GM12878 (cell line): ENCODE measurements around the gene RGS5. TPM values are rescaled to one million over a fixed set of nuclear protein-coding genes. Genes with fewer than 3 reads are reported as not detected.

ENCODE experiments used
- ATAC-seq: fragments of 200-7000 bp; cut with Tn5 transposase; 3 replicates; pipeline ENCODE4 v1.9.1; 2020; ENCODE audit warnings: mild to moderate bottlenecking, moderate library complexity
- BruUV-seq: library from RNA; stranded (reverse); fragments of 400-500 nt; replicated peaks from 2 replicates; lab custom pipeline; 2021; lab: Mats Ljungman, UMichigan
- CTCF ChIA-PET: fragments of 300-600 bp; sonication (Branson Sonifier 250); formaldehyde crosslinking; extraction: SDS; loops from one replicate; lab custom pipeline; 2021; ENCODE audit warnings: inconsistent platforms; lab: Yijun Ruan, JAX
- POLR2A ChIA-PET: fragments of 350-600 bp; formaldehyde crosslinking; extraction: SDS; loops from one replicate; lab custom pipeline; 2021; ENCODE audit warnings: inconsistent platforms; lab: Charles Lee
- RAD21 ChIA-PET: fragments of 300-600 bp; sonication (Branson Sonifier 250); formaldehyde crosslinking; loops from one replicate; lab custom pipeline; 2023; ENCODE audit warnings: antibody characterized with exemption; ENCODE audit not compliant: unreplicated experiment; lab: Charles Lee
- SMC1A ChIA-PET: fragments of 300-600 bp; sonication (Branson Sonifier 250); formaldehyde crosslinking; loops from one replicate; lab custom pipeline; 2023; ENCODE audit not compliant: unreplicated experiment, uncharacterized antibody; lab: Charles Lee
- DNase-seq: peaks from one replicate; pipeline ENCODE4 v3.0.0-alpha.2; 2011; ENCODE audit warnings: low read depth, low spot score
- FAIRE-seq: peaks from 3 replicates; lab custom pipeline; 2011; peaks lifted over from hg19 to GRCh38; lab: Jason Lieb, UNC
- H2AFZ ChIP-seq: 2 replicates; pipeline ENCODE4 v1.6.0; 2011; ENCODE audit warnings: low read depth, low read length, control low read depth; ENCODE audit not compliant: control insufficient read depth
- H3K27ac ChIP-seq: 2 replicates; pipeline ENCODE4 v1.5.1; 2011; ENCODE audit warnings: control low read depth; ENCODE audit not compliant: control insufficient read depth, insufficient read depth
- H3K27me3 ChIP-seq, 2 experiments: replicated peaks in 1 of 2; 2 replicates each; pipeline versions ENCODE4 v1.6.0 to v1.6.1; 2011; ENCODE audit warnings: low read length in 1 of 2; ENCODE audit not compliant: control insufficient read depth in 2 of 2, insufficient read depth in 2 of 2
- H3K36me3 ChIP-seq, 2 experiments: 2 replicates each; pipeline ENCODE4 v1.5.1; 2011; ENCODE audit warnings: low read length in 1 of 2; ENCODE audit not compliant: control insufficient read depth in 2 of 2, insufficient read depth in 2 of 2
- H3K4me1 ChIP-seq: 2 replicates; pipeline ENCODE4 v1.6.1; 2011; ENCODE audit warnings: mild to moderate bottlenecking, low read length, moderate library complexity, mixed read lengths; ENCODE audit not compliant: control insufficient read depth, insufficient read depth
- H3K4me2 ChIP-seq: 2 replicates; pipeline ENCODE4 v1.6.0; 2011; ENCODE audit warnings: control low read depth; ENCODE audit not compliant: control insufficient read depth, insufficient read depth
- H3K4me3 ChIP-seq: fragments of 200-600 bp; sonication (generic); 2 replicates; pipeline ENCODE4 v1.5.1; 2016
- H3K79me2 ChIP-seq: 2 replicates; pipeline ENCODE4 v1.6.0; 2011; ENCODE audit warnings: low read length; ENCODE audit not compliant: control insufficient read depth, insufficient read depth
- H3K9ac ChIP-seq: 2 replicates; pipeline ENCODE4 v1.8.0; 2011; ENCODE audit warnings: low read length, control low read depth, mixed read lengths; ENCODE audit not compliant: control insufficient read depth, insufficient read depth
- H3K9me3 ChIP-seq: replicated peaks from 3 replicates; pipeline ENCODE4 v1.5.1; 2011; ENCODE audit warnings: mild to moderate bottlenecking, low read length; ENCODE audit not compliant: control insufficient read depth, insufficient read depth
- H4K20me1 ChIP-seq: 2 replicates; pipeline ENCODE4 v1.6.0; 2011; ENCODE audit not compliant: control insufficient read depth, insufficient read depth
- CEBPZ ChIP-seq: fragments of 150-350 bp; IDR thresholded peaks from 2 replicates; pipeline ENCODE4 v1.6.1; 2016; ENCODE audit warnings: low read depth, low read length
- CHD1 ChIP-seq: IDR thresholded peaks from 2 replicates; pipeline ENCODE4 v1.6.1; 2012; ENCODE audit warnings: low read depth, low read length, improper control_type of control experiment
- EZH2 ChIP-seq: IDR thresholded peaks from 2 replicates; pipeline ENCODE4 v1.6.1; 2012; ENCODE audit warnings: low read depth, mild to moderate bottlenecking, control low read depth, inconsistent platforms, low read length, borderline replicate concordance; ENCODE audit not compliant: control insufficient read depth
- HSF1 ChIP-seq: fragments of 150-350 bp; IDR thresholded peaks from 2 replicates; pipeline ENCODE4 v1.6.1; 2014; ENCODE audit warnings: mild to moderate bottlenecking, low read depth, low read length
- IRF5 ChIP-seq: fragments of 450-650 bp; IDR thresholded peaks from 2 replicates; pipeline ENCODE4 v1.6.1; 2017; ENCODE audit warnings: borderline replicate concordance
- JUND ChIP-seq: IDR thresholded peaks from 2 replicates; pipeline ENCODE4 v1.6.1; 2012; ENCODE audit warnings: low read depth, mild to moderate bottlenecking, low read length, improper control_type of control experiment, moderate library complexity
- PAX8 ChIP-seq: fragments of 450-650 bp; IDR thresholded peaks from 2 replicates; pipeline ENCODE4 v1.6.1; 2017; ENCODE audit warnings: mild to moderate bottlenecking, moderate library complexity
- PKNOX1 ChIP-seq: fragments of 450-650 bp; IDR thresholded peaks from 2 replicates; pipeline ENCODE4 v1.6.1; 2016; ENCODE audit warnings: mild to moderate bottlenecking
- POLR2AphosphoS5 ChIP-seq: IDR thresholded peaks from 2 replicates; pipeline ENCODE4 v1.6.1; 2011; ENCODE audit warnings: mild to moderate bottlenecking, low read length, inconsistent platforms
- RAD51 ChIP-seq: fragments of 450-650 bp; IDR thresholded peaks from 2 replicates; pipeline ENCODE4 v1.6.1; 2016; ENCODE audit warnings: moderate library complexity, mild to moderate bottlenecking, inconsistent platforms
- STAT3 ChIP-seq: IDR thresholded peaks from 2 replicates; pipeline ENCODE4 v1.6.1; 2011; ENCODE audit warnings: low read depth, low read length, improper control_type of control experiment
- USF1 ChIP-seq: IDR thresholded peaks from 2 replicates; pipeline ENCODE4 v1.6.1; 2011; ENCODE audit warnings: borderline replicate concordance, low read depth, mild to moderate bottlenecking, moderate library complexity, mixed read lengths, low read length; ENCODE audit not compliant: insufficient read depth; ENCODE audit errors: extremely low read length
- ZNF207 ChIP-seq: fragments of 450-650 bp; IDR thresholded peaks from 2 replicates; pipeline ENCODE4 v1.6.1; 2014; ENCODE audit warnings: antibody characterized with exemption, mild to moderate bottlenecking, borderline replicate concordance
- ZNF217 ChIP-seq: fragments of 450-650 bp; IDR thresholded peaks from 2 replicates; pipeline ENCODE4 v1.6.1; 2017; ENCODE audit warnings: antibody characterized with exemption, mild to moderate bottlenecking
- ZNF274 ChIP-seq: IDR thresholded peaks from one replicate; pipeline ENCODE4 v1.8.0; 2011; ENCODE audit not compliant: insufficient read length, insufficient read depth
- WGBS: methylation state at CpG from one replicate; pipeline ENCODE4 v1.1.6; 2016; ENCODE audit warnings: low lambda C conversion rate; ENCODE audit not compliant: insufficient replicate concordance, insufficient coverage; ENCODE audit errors: missing lambda C conversion rate; 5-methylcytosine and 5-hydroxymethylcytosine counted together
- in situ Hi-C: fragments of 300-500 bp; cut with MboI; formaldehyde crosslinking; loops from 9 replicates; pipeline ENCODE4 v1.14.3; 2018; ENCODE audit warnings: mixed read lengths
- intact Hi-C: fragments of 100-400 bp; cut with micrococcal nuclease; formaldehyde crosslinking; loops from one replicate; pipeline ENCODE4 v1.14.2; 2022; ENCODE audit not compliant: unreplicated experiment
- polyA plus RNA-seq, 11 experiments: library from polyadenylated mRNA; depleted of rRNA in 4 of 11; unstranded in 6 of 11; stranded (reverse) in 5 of 11; fragments of >200 nt; fragmentation: Nextera tagmentation in 4 of 11; fragmentation: Illumina TruSeq in 1 of 11; extraction: Ambion mirVana in 4 of 11; extraction: Trizol in 1 of 11; gene quantifications; 1 replicate in 1 of 11; 2 replicates in 10 of 11; pipeline versions ENCODE4 v1.2.1 to v1.2.3, GENCODE V29; 2011 to 2016; ENCODE audit warnings: inconsistent platforms in 2 of 11, missing spikeins in 2 of 11, low read depth in 1 of 11
- total RNA-seq, 4 experiments: library from RNA; depleted of rRNA in 3 of 4; stranded (reverse); fragments of >200 nt in 3 of 4; fragmentation: Illumina TruSeq in 1 of 4; extraction: Trizol in 1 of 4; gene quantifications; 2 replicates each; pipeline versions ENCODE4 v1.2.1 to v1.2.3, GENCODE V29; 2013 to 2021

Gene RGS5
- total and polyA plus RNA-seq, 10 of the 15 experiments (the other 5 are each of a cell fraction or from before 2014, with no cell fraction given), result 0.63 to 7.4 (median 2.8) TPM

- TF ChIP-seq IRF5, result no peak
- no peak for TF ChIP-seq POLR2AphosphoS5
- TF ChIP-seq USF1, result no peak
- TF ChIP-seq STAT3, result no peak
Observed at GRCh38 chr1:163102590-163102989, 100.1 kb downstream of the RGS5 start (continued).

GRCh38 chr1:163095213-163095612 is 107.5 kb downstream of the RGS5 start:
- no TSS peak for BruUV-seq
- Histone ChIP-seq H2AFZ (no peak overlapping the region), H4K20me1 (no peaks in the 10 kb centered on the region), H3K9me3 (no peaks in the 10 kb centered on the region), H3K4me3 (no peak overlapping the region), H3K4me2 (no peak overlapping the region), H3K27ac (no peak overlapping the region), H3K79me2 (no peaks in the 10 kb centered on the region), H3K4me1 (no peaks in the 10 kb centered on the region), H3K36me3 (no peaks in the 10 kb centered on the region), H3K9ac (no peak overlapping the region), H3K27me3 (no peaks in the 10 kb centered on the region)
- POLR2A ChIA-PET, result interaction anchor here (0.7 kb wide), 1 partner anchor 201 kb away, joined by 4 read pairs; no protein-coding TSS in a partner anchor
- no peak for DNase-seq
- RAD21 ChIA-PET, result no interaction called here
- CTCF ChIA-PET, result no interaction called here
- intact Hi-C loops (no loop called here), in situ Hi-C loops (no loop called here)
- no peak for FAIRE-seq
- SMC1A ChIA-PET, result no interaction called here
- WGBS, result 23% methylated on average over 1 of the region's 1 CpG
- no peak for ATAC-seq
- TF ChIP-seq CHD1 (no peak), EZH2 (no peak), ZNF207 (no peak), RAD51 (no peak), ZNF274 (no peak), ZNF217 (no peak), JUND (no peak), CEBPZ (no peak), PKNOX1 (no peak), PAX8 (no peak), HSF1 (no peak)
